Stimulated activated effector memory CD8-positive, alpha-beta T cell treated with anti-CD3 and anti-CD28 coated beads, Interleukin-12 subunit alpha, Interleukin-12 subunit beta, amount 100 ng/mL, for 72 hours (primary cell): Measurements from ENCODE around the gene TPPP.

Source experiments
- ATAC-seq: fragments of 150-1000 bp; cut with Tn5 transposase; 2 replicates; pipeline ENCODE4 v1.10.0; 2021
- DNase-seq, 2 donors: peaks; one replicate each; pipeline ENCODE4 v3.0.0; 2021 to 2022; ENCODE audit warnings: low spot score in 2 of 2
- H3K27ac Mint-ChIP-seq: one replicate; pipeline ENCODE4 v1.8.0; 2022; ENCODE audit warnings: mild to moderate bottlenecking, mixed read lengths
- H3K36me3 Mint-ChIP-seq: one replicate; pipeline ENCODE4 v1.8.0; 2022; ENCODE audit warnings: mild to moderate bottlenecking, mixed read lengths
- H3K4me1 Mint-ChIP-seq: one replicate; pipeline ENCODE4 v1.8.0; 2022; ENCODE audit warnings: mixed read lengths
- H3K4me3 Mint-ChIP-seq: one replicate; pipeline ENCODE4 v1.8.0; 2022; ENCODE audit warnings: mild to moderate bottlenecking, mixed read lengths
- H3K9me3 Mint-ChIP-seq: one replicate; pipeline ENCODE4 v1.8.0; 2022; ENCODE audit warnings: mixed read lengths

Gene TPPP

DNA sequence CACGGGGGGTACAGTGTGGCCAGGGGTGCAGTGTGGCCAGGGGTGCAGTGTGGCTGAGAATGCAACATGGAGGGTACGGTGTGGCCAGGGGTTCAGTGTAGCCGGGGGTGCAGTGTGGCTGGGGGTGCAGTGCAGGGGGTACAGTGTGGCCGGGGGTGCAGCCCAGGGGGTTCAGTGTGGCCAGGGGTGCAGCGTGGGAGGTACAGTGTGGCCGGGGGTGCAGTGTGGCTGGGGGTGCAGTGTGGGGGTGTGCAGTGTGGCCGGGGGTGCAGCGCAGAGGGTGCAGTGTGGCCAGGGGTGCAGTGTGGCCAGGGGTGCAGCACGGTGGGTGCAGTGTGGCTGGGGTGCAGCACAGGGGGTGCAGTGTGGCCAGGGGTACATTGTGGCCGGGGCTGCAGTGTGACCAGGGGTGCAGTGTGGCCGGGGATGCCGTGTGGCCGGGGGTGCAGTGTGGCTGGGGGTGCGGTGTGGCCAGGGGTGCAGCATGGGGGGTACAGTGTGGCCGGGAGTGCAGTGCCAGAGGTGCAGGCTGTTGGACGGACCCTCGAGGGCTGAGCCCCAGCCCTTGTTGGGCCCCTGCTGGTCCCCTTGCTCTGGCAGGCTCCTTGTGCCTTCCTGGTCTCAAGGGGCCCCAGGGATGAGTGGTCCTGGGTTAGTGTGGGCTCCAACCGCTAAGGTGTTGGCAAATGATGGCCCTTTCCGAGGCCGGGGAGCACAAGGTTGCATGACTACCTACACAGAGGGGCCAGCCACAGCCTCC is 17.9 kb downstream of the TPPP start:
- no peak overlapping the region for H3K4me3 Mint-ChIP-seq
- DNase-seq (no peak), ATAC-seq (no peak)
- no peaks in the 10 kb centered on the region for H3K9me3 Mint-ChIP-seq
- peaks cover 21% of the 10 kb centered on the region for H3K4me1 Mint-ChIP-seq
- H3K27ac Mint-ChIP-seq = no peak overlapping the region
- H3K36me3 Mint-ChIP-seq = peaks cover 17% of the 10 kb centered on the region

DNA sequence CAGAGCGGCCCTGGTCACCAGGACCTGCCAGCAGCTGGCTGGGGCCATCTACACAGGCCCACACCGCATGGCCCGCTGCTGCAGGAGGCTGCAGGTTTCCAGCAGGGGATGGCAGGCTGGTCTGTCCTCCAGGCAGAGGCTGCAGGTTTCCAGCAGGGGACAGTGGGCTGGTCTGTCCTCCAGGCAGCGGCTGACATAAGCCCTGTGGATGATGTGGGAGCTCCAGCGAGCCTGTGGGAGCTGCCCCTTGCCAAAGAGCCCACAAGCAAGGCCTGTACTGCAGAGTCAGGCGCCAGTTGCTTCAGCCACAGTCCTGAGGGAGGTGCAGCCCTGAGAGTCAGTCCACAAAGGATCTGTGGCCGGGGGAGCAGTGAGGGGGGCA is 18.5 kb downstream of the TPPP start:
- DNase-seq = no peak
- Mint-ChIP-seq H3K4me1 (peaks cover 21% of the 10 kb centered on the region), H3K36me3 (peaks cover 17% of the 10 kb centered on the region), H3K27ac (no peak overlapping the region), H3K9me3 (no peaks in the 10 kb centered on the region), H3K4me3 (no peak overlapping the region)
- no peak for ATAC-seq

DNA sequence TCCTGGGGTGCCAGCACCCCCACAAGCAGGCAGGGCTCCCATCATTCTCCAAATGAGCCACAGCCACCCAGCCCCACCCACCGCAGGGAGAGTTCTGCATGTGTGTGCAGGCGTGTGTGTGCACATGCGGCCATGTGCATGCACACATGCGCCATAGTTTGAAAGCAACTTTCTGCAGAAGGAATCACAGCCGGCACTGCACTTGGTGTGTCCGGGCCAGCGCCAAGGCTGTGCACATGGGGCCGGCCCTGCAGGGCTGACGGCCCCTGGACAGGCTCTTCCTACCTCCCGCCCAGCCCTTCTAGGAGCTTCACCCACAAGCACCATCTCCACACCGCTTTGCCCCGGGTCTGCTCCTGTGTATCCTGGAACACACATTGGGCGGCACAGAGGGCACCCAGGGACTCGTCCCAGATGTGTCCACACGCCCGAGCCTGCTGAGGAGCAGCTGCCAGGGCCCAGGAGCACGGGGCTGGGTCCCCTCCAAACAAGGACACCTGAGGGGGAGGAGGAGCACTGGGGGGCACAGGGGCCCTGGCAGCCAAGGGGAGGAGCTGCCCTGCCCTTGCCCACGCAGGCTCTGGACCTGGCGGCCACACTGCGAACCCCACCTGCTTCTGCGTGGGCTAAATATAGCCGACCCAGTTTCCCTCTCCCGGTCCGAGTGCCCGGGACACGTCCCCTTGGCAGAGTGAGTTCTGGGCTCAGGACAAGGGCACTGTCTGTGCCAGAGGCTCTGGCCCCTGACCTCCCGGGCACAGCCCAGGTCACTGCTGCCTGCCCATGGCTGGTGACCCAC is 19.1 kb downstream of the TPPP start:
- DNase-seq (no peak), ATAC-seq (no peak)
- no peaks in the 10 kb centered on the region for H3K9me3 Mint-ChIP-seq
- H3K4me1 Mint-ChIP-seq = peaks cover 21% of the 10 kb centered on the region
- H3K36me3 Mint-ChIP-seq = peaks cover 17% of the 10 kb centered on the region
- no peak overlapping the region for H3K27ac Mint-ChIP-seq
- no peak overlapping the region for H3K4me3 Mint-ChIP-seq

DNA sequence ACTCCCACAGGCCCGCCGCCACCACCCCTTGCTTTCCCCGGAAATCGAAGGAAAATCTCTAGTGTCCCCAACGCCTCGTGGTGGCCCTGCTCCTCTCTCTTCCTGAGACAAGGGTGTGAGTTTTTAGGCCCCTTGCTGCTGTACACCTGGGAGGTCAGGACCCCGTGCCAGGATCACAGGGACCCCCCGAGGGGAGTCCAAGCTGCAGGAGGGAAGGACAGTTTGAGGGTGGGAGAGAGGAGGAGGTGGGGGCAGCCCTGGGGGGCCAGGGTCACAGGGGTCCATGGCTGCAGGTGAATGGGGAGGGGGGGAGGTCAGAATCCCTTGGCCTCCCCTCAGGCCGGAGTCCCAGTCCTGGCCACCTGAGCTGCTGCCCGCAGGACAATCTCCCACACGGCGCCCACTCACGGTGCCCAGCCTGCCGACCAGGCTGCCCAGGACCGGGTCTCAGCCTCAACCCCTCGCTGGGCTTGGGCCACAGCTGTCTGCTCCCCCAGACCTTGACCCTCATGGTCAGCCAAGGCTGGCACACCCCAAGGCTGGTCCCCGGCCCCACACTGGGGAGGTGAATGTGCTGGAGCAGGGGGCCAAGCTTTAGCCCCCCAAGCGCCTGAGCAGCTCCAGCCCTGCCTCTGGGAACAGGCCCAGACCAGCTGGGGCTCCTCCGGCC is 19.9 kb downstream of the TPPP start:
- Mint-ChIP-seq H3K9me3 (no peaks in the 10 kb centered on the region), H3K27ac (peak overlapping the region; percentile 76), H3K4me3 (peak overlapping the region; percentile 42), H3K4me1 (peaks cover 21% of the 10 kb centered on the region), H3K36me3 (peaks cover 17% of the 10 kb centered on the region)
- ATAC-seq = no peak
- no peak for DNase-seq

DNA sequence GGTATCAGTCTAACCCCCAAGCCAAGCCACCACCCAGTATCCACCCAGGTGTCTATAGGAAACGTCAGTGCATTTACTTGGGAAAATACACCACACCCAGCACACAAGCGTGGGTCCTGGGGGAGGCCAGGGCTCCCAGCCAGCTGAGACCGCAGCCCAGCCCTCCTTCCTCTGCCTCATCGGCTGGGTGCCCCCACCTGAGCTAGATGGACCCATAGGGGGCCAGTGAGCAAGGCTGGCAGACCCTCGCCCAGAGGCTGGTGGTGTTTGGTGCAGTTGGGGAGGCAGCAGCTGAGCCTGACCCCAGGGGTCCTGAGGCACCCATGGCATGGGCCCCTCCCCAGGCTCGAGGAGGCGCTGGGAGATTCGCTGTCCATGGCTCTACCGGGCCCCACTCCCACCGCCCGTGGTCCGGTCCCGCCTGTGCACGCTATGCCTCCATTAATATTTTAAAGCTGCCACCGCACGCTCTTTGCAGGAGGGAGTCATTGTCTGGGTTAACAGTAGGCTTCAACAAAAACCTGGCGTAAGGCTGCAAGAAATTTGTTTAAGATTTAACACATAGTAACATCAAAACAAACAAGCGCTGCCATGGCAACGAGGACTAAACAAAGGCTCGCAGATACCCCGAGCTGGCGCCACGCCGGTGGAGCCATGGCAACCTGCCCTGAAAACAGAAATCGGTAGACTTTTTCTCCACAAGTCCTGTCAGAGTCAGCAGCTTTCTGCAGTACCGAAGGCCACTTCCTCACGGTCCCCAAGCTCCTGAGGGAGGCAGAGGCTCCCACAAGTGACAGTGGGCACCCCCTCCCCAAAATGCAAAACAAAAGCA is 20.6 kb downstream of the TPPP start:
- peaks cover 21% of the 10 kb centered on the region for H3K4me1 Mint-ChIP-seq
- H3K9me3 Mint-ChIP-seq = no peaks in the 10 kb centered on the region
- peak overlapping the region; percentile 42 for H3K4me3 Mint-ChIP-seq
- H3K27ac Mint-ChIP-seq = peak overlapping the region; percentile 76
- DNase-seq = peak in 1 of 2 donors; percentile 70
- ATAC-seq = peak; percentile 56
- H3K36me3 Mint-ChIP-seq = peaks cover 17% of the 10 kb centered on the region

DNA sequence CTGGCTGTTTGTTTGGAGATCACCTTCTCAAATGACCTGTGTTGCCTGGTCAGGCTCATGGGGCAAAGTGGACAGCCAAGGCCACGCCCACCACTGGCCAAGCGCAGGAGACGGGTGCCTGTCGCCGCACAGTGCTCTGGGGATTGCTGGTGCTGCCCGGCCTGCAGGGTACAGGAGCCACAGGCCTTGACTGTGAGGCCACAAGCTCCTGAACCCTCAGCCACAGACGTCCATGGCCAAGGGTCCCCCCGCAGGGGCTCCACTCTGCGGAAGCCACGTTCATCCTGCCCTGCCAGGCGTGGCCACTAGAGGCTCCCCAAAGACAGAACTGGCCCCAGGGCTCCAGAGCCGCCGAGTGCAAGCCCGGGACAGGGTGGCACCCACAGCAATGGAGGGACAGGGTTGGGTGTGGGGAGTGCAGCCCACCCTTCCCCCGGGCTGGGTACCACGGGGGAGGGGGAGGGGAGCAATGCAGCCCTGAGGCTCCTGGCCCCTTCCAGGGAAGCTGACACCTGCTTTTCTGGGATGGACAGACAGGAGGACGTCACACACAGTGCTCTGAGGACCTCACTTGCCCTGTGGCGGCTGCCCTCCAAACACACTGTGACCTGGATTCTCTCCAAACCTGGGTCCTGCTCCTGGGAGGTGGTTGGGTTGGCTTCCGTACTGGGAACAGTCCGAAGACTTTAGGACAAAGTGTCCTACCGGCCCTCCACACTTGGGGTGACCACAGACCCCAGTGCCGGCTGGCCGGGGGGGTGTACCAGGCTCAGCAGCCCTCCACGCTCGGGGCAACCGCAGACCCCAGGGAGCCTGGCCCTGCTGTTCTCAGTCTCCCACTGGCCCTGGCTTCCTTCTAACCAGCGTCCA is 21.5 kb downstream of the TPPP start:
- peak overlapping the region; percentile 76 for H3K27ac Mint-ChIP-seq
- H3K9me3 Mint-ChIP-seq = no peaks in the 10 kb centered on the region
- peaks cover 26% of the 10 kb centered on the region for H3K36me3 Mint-ChIP-seq
- ATAC-seq (peak; percentile 83), DNase-seq (peak; percentile 57 to 83)
- H3K4me3 Mint-ChIP-seq = no peak overlapping the region
- H3K4me1 Mint-ChIP-seq = peaks cover 21% of the 10 kb centered on the region

DNA sequence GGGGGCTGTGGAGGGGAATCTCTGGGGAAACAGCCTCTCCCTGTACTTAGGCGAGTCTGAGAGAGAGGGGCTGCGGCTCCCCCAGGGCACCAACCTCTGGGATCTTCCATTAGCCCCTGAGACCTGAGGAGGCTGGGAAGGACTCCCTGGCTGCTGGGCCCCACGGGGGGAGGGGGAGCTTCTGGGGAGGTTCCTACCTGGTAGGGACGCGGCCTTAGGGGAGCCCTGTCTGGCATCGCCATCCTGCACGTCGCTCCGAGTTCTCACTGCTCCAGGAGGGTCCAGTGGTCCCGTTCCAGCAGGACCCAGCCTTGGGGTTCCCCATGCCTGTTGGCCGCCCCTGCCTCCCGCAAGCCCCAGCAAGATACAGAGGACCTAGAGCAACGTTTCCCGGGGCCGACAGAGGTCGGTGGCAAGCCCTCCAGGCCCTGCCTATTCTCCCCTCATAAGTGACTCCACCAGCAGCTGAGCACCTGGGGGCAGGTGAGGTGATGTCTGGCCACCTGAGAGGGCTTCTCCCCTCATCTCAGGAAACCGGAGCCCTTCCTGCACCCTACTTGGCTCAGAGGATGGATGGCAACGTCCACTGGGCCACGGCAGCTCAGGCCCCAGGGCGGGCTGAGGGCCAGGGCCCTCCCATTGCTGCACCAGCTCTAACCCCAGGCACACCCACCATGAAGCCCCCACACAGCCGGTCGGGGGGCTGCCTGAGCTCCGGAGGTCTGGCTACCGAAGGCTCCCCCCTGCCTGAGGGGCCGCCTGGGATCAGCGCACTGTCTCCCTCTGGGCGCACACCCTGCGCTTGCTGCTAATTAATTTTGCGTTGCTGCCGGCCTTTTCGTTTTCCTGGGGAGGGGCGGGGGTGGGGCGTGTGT is 22.5 kb downstream of the TPPP start:
- no peak overlapping the region for H3K27ac Mint-ChIP-seq
- peaks cover 21% of the 10 kb centered on the region for H3K36me3 Mint-ChIP-seq
- H3K4me3 Mint-ChIP-seq = no peak overlapping the region
- no peaks in the 10 kb centered on the region for H3K9me3 Mint-ChIP-seq
- DNase-seq (no peak), ATAC-seq (no peak)
- H3K4me1 Mint-ChIP-seq = peaks cover 21% of the 10 kb centered on the region

DNA sequence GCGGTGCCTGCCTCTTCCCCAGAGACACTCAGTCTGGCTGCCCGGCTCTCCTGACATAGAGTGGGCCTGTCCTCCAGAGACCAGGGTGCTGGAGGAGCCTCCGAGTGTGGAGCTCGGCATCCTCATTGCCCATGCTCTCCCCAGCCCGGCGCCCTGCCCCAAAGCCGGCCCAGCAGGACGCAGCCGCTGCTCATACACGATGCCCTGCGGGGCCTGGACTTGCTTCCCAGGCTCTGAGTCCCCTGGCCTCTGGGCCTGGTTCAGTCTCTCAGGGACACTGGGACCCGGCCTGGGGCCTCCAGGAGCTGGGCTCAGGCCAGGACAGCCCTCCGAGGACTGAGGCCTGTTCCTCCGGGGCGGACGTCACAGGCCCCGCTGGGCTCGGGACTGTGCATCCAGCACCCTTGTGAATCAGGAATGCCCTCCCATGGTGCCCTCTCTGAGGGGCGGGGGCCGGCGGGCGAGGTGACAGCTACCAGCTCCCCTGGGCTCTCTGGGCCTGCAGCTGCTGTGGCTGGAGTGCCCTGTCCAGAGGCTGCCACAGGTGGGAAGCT is 23.2 kb downstream of the TPPP start:
- Mint-ChIP-seq H3K9me3 (no peaks in the 10 kb centered on the region), H3K4me1 (peaks cover 21% of the 10 kb centered on the region), H3K36me3 (peaks cover 21% of the 10 kb centered on the region), H3K27ac (no peak overlapping the region), H3K4me3 (no peak overlapping the region)
- ATAC-seq (no peak), DNase-seq (no peak)

DNA sequence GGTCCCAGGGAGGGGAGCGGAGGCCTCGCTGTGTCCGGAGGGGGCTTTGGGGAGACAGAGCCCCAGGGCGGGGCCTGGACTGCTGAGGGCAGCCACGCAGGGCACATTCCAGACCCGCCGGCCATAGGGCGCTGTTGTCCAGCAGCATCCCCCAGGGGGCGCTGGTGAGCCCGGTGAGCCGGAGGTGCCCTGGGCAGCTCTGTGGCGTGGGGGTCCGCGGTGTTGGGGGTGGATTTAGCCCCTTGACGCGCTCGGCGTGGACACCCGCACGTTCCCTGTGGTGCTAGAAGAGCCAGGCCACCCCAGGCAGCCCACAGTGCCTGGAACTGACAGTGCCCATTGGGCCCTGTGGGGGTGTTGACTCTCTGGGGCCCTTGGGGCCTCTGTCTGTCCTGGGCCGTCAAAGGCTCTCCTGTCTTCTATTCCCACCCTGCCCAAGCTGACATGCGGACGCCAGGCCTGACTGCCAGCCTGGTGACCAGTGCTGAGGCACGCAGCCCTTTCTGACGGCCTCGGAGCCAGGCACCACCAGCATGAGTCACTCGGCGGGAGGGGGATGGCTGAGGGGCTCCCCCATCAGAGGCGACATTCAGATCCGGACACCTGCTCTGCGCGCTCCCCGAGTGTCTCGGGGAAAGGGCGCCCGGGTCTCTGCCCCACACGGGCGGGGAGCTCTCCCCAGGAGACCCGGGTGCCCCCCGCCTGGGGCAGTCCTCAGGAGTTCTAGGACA is 23.9 kb downstream of the TPPP start:
- DNase-seq = peak; percentile 54 to 68
- no peaks in the 10 kb centered on the region for H3K9me3 Mint-ChIP-seq
- peaks cover 20% of the 10 kb centered on the region for H3K4me1 Mint-ChIP-seq
- no peak overlapping the region for H3K27ac Mint-ChIP-seq
- no peak overlapping the region for H3K4me3 Mint-ChIP-seq
- H3K36me3 Mint-ChIP-seq = peaks cover 21% of the 10 kb centered on the region
- no peak for ATAC-seq

DNA sequence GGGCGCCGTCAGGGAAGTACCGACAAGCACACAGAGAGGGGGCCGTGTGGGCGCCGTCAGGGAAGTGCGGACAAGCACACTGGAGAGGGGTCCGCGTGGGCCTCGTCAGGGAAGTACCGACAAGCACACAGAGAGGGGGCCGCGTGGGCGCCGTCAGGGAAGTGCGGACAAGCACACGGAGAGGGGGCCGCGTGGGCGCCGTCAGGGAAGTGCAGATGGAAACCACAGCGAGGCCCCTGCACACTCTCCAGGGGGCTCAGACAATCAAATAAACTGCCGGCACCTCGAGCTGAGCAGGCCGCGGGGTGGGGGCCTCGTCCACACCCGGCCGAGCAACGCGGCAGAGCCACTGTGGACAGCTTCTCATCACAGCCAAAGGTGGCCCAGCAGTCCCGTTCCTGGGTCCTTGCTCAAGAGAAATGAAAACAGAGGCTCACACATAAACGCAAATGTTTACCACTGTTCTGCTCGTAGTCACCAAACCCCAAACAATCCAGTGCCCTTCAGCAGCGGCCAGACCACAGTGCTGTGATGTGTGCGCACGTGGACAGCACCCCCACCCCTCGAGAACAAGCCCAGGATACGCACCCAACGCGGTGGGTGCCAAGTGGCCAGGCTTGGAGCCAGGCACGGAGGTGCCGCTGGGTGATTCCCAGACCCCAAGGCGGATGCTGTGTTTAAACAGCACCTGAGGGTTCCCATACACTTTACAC is 24.7 kb downstream of the TPPP start:
- no peak for ATAC-seq
- Mint-ChIP-seq H3K4me1 (peaks cover 15% of the 10 kb centered on the region), H3K4me3 (no peak overlapping the region), H3K9me3 (no peaks in the 10 kb centered on the region), H3K27ac (no peak overlapping the region), H3K36me3 (peaks cover 21% of the 10 kb centered on the region)
- DNase-seq = no peak

DNA sequence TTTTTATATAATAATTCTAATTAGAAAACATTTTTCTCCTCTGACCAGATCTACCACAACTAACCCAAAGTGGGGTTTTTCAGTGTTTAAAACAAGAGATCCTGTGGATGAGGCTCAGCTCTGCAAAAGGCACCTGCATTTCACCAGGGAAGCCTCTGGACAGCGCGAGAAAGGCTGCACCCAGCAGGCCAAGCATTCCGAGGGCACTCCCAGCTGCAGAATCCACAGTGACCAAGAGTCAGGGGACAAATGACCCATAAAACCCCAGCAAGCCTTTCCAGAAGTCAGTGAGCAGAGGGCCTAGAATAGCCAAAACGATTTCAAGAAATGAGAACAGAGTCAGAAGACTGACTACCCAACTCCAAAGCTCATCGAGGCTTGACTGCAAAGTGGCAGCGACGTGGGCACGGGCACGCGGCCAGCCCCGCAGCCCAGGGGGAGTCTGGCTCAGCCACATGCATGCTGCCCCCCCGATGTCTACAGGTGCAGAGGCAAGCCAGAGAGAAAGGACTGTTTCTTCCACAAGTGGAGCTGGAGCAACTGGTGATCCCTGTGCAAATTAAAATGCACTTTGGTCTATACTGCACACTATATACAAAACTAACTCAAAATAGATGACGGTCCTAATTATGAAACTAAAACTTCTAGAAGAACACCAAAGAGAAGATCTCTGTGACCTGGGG is 26.2 kb downstream of the TPPP start:
- peak overlapping the region; percentile 33 for H3K27ac Mint-ChIP-seq
- H3K4me3 Mint-ChIP-seq = no peak overlapping the region

More for the DNA sequence above, 26.2 kb downstream of the TPPP start:
- peaks cover 11% of the 10 kb centered on the region for H3K36me3 Mint-ChIP-seq
- no peaks in the 10 kb centered on the region for H3K9me3 Mint-ChIP-seq
- H3K4me1 Mint-ChIP-seq = peaks cover 1% of the 10 kb centered on the region
- DNase-seq (no peak), ATAC-seq (no peak)
